ENCODE data around the gene NOS1. TPM values are rescaled to one million over a fixed set of nuclear protein-coding genes. Genes with fewer than 3 reads are reported as not detected.
"Not testable (repeated sequence)": the region's sequence is repeated elsewhere in the genome, so short reads cannot be mapped to it uniquely, and the experiment has no call there.

NOS1 gene
- total RNA-seq, 1 donor from 2014 or later, result under 0.01 TPM

DNA sequence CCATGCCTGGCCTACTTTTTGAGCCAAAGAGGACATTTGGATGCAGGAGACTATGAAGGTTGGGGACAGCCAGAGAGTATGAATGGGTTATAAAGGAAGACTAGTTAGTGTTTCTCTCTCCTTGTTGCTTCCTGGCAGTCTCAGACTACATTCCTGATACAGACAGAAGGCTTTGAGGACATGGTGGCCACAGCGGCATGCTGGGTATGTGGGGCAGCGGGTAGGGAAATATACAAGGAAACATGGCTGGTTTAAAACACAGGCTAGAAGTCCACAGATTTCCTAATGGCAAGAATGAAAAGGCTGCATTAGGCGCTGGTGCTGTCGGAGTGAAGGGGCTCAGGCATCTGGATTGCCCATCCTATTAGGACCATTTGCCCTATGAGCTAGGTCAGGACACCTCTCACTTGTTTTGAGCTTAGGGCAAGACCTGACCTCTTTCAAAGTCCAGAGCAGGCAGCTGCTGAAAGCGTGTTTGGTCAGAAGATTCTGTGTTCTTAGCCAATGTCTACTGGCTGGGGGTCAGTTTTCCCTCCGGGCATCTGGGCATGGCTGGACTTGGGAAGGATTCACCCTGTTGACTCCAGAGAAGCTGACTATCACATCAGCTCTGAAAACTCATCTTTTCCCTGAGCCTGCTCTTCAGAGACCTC is 151.0 kb downstream of the NOS1 start:
- TF ChIP-seq, protein P1, sequence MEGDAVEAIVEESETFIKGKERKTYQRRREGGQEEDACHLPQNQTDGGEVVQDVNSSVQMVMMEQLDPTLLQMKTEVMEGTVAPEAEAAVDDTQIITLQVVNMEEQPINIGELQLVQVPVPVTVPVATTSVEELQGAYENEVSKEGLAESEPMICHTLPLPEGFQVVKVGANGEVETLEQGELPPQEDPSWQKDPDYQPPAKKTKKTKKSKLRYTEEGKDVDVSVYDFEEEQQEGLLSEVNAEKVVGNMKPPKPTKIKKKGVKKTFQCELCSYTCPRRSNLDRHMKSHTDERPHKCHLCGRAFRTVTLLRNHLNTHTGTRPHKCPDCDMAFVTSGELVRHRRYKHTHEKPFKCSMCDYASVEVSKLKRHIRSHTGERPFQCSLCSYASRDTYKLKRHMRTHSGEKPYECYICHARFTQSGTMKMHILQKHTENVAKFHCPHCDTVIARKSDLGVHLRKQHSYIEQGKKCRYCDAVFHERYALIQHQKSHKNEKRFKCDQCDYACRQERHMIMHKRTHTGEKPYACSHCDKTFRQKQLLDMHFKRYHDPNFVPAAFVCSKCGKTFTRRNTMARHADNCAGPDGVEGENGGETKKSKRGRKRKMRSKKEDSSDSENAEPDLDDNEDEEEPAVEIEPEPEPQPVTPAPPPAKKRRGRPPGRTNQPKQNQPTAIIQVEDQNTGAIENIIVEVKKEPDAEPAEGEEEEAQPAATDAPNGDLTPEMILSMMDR (conservative IDR thresholded peaks at IDR 0.05; ENCODE audit: low read depth, low read length), result no peak
- H3K4me3 ChIP-seq (ENCODE audit: low read depth, low read length), result no peak overlapping the region
- DNase-seq (ENCODE audit: low read depth), result no peak

DNA sequence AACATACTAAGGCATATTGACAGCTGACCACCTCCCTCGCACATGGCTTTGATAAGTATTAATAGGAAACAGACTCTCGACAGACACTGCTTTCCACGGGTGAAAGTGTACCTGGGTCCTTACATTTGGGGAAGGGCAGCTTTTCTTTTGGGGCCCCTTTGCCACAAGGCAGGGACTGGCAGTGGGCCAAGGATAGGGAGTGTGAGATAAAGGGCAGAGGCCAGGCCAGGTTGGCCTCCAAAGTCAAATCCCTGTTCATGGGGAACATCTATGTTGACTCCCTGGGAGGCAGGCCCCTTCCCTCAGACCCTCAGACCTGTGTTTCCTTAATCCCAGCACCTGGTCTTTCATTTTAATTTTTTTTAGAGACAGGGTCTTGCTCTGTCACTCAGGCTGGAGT is 151.8 kb downstream of the NOS1 start:
- no peak for DNase-seq (ENCODE audit: low read depth)
- TF ChIP-seq, protein P1 (conservative IDR thresholded peaks at IDR 0.05; ENCODE audit: low read depth, low read length), result no peak
- H3K4me3 ChIP-seq (ENCODE audit: low read depth, low read length), result no peak overlapping the region

DNA sequence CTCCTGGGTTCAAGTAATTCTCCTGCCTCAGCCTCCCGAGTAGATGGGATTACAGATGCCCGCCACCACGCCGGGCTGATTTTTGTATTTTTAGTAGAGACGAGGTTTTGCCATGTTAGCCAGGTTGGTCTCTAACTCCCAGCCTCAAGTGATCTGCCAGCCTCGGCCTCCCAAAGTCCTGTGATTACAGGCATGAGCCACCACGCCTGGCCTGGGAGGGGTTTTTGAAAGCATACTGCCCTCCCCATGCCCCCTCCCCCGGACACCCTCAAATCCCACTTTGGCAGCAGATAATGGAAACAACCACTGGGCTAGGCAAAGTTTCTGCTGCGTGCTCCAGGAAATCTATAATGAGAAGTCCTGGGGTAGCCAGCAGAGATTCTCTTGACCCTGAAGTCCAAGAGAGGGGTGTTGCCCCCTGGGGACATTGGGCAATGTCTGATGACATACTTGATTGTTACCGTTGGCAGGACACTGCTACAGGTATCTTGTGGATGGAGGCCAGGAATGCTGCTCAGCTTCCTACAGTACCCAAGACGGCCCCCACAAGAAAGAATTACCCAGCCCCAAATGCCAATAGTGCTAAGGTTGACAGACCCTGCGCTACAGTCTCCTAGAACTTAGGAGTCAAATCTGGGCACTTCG is 152.5 kb downstream of the NOS1 start:
- TF ChIP-seq, protein P1 (conservative IDR thresholded peaks at IDR 0.05; ENCODE audit: low read depth, low read length), result no peak

DNA sequence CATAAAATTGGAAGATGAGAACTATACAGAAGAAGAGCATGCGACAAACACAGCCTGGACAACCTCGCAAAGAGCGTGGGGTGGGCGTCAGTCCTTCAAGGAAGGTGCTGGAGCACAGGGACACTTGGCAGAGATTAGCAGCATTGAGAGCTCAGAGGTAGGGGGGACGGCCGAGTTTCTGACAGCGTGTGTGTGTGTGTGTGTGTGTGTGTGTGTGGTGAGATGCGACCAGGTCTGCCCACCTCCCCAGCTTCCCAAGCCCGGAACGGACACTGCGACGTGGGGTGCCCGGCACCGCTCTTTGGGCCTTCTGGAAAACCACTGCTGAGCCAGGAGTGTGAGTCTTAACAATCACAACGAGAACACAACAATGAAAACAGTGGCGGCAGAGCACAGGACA is 153.2 kb downstream of the NOS1 start:
- DNase-seq (ENCODE audit: low read depth), result no peak
- TF ChIP-seq, protein P1 (conservative IDR thresholded peaks at IDR 0.05; ENCODE audit: low read depth, low read length), result no peak

More for the DNA sequence above, 152.5 kb downstream of the NOS1 start:
- no peak for DNase-seq (ENCODE audit: low read depth)
- no peak overlapping the region for H3K4me3 ChIP-seq (ENCODE audit: low read depth, low read length)

DNA sequence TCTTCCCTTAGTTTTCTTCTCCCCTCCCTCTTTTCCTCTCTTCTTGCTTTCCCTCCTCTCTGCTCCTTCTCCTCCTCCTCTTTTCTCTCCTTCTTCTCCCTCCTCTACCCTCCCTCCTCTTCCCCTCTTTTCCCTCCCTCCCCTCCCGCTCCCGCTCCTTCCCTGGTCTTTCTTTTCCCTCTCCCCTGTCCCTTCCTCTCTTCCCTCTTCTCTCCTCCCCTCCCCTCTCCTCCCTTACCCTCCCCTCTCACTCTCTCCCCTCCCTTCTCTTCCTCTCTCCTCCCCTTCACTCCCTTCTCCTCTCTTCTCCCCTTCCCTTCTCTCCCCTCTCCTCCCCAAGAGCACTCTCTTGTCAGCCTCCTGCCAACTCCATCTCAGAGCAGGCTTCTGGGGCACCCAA is 153.8 kb downstream of the NOS1 start:
- TF ChIP-seq, protein P1 (conservative IDR thresholded peaks at IDR 0.05; ENCODE audit: low read depth, low read length), result no peak
- DNase-seq (ENCODE audit: low read depth), result no peak
- no peak overlapping the region for H3K4me3 ChIP-seq (ENCODE audit: low read depth, low read length)

More for the DNA sequence above, 153.2 kb downstream of the NOS1 start:
- H3K4me3 ChIP-seq (ENCODE audit: low read depth, low read length), result no peak overlapping the region

DNA sequence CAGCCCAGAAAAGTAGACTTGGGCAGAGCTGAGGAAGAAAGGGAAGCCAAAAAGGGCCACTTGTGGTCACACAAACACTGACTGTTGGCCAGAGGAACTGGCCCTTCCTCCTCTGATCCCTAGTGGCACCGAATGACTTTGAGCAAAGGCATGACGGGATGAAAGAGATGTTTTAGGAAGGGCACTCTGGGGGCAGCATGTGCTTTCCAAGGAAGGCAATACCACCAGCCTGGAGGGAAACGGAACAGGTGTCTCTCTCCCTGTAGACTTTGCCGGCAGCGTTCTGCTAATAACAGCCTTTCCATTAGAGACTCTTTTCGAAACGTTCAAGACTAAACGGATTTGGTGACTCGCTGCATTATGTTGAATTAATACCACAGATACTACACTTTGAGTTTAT is 158.9 kb downstream of the NOS1 start:
- TF ChIP-seq, protein P1 (conservative IDR thresholded peaks at IDR 0.05; ENCODE audit: low read depth, low read length), result no peak
- no peak for DNase-seq (ENCODE audit: low read depth)
- no peak overlapping the region for H3K4me3 ChIP-seq (ENCODE audit: low read depth, low read length)

DNA sequence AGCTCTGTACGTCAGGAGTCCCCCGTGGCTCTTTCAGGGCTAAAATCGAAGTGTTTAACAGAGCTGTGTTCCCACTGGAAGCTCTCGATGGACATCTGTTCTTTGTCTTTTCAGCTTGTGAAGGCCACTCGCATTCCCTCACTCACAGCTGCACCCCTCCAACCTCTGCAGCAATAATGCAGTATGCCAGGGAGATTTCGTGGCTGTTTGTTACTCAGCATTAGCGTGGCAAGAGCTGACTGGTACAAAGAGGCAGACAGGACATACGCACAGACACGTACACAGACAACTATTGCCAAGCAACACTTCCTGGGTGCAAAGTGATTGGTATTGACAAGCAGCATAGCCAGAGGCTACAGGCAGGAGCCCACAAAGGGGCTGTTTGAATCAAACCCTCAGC is 159.4 kb downstream of the NOS1 start:
- H3K4me3 ChIP-seq (ENCODE audit: low read depth, low read length), result no peak overlapping the region
- TF ChIP-seq, protein P1 (conservative IDR thresholded peaks at IDR 0.05; ENCODE audit: low read depth, low read length), result no peak
- DNase-seq (ENCODE audit: low read depth), result no peak

DNA sequence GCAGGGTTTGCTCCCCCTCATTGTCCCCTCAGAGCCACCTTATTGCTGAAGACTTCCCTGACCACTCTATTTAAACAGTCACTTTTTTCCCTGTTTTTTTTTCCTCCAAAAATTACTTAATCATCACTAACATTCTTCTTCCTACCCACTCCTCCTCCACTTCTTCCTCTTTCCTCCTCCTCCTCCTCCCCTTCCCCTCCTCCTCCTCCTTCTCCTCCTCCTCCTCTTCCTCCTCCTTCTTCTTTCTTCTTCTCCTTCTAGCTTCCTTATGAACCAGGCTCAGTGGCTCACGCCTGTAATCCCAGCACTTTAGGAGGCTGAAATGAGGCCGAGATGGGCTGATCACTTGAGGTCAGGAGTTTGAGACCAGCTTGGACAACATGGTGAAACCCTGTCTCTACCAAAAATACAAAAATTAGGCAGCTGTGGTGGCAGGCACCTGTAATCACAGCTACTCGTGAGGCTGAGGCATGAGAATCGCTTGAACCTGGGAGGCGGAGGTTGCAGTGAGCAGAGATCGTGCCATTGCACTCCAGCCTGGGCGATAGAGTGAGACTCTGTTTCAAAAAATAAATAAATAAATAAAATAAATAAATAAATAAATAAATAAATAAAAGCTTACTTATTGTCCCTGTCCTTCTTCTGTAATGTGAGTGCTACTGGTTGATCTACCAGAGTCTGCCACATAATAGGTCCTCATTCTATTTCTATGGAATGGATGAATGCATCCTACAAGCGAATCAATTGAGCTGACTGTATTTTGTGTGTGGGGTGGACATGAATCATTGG is 161.3 kb downstream of the NOS1 start:
- not testable (repeated sequence) for H3K4me3 ChIP-seq (ENCODE audit: low read depth, low read length); DNase-seq (ENCODE audit: low read depth)

DNA sequence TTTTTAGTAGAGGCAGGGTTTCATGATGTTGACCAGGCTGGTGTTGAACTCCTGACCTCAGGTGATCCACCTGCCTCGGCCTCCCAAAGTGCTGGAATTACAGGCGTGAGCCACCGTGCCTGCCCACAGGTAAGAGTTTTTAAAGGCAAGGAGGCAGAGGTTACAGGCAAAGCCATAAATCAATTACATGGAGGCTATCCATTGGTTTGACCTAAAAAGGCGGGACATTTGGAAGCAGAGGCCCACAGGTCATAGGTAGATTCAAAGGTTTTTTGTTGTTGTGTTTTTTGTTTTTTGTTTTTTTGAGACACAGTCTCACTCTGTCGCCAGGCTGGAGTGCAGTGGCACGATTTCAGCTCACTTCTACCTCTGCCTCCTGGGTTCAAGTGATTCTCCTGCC is 165.1 kb downstream of the NOS1 start:
- not testable (repeated sequence) for H3K4me3 ChIP-seq (ENCODE audit: low read depth, low read length); DNase-seq (ENCODE audit: low read depth)

Data from epithelial cell of proximal tubule (primary cell).